ENCODE data around the gene TIGD1.

The TIGD1 gene

GRCh38 chr2:232538671-232539070 is 11.7 kb downstream of the TIGD1 start:
- TF ChIP-seq ZC3H10 (CRISPR knock-in tag; IDR thresholded peaks at IDR 0.05) = no peak
- TF ChIP-seq TCF4 (CRISPR knock-in tag; IDR thresholded peaks at IDR 0.05; ENCODE audit: borderline replicate concordance) = no peak
- no peak for TF ChIP-seq ZNF70 (CRISPR knock-in tag; IDR thresholded peaks at IDR 0.05)
- no peak for TF ChIP-seq SNAI2 (CRISPR knock-in tag; IDR thresholded peaks at IDR 0.05)
- no peak for TF ChIP-seq ZFP3 (CRISPR knock-in tag; IDR thresholded peaks at IDR 0.05)
- TF ChIP-seq RARB (CRISPR knock-in tag; IDR thresholded peaks at IDR 0.05) = no peak
- TF ChIP-seq CSRNP3 (CRISPR knock-in tag; IDR thresholded peaks at IDR 0.05) = no peak
- no peak for TF ChIP-seq BACH2 (CRISPR knock-in tag; IDR thresholded peaks at IDR 0.05; ENCODE audit: borderline replicate concordance)
- TF ChIP-seq ARNTL (CRISPR knock-in tag; IDR thresholded peaks at IDR 0.05; ENCODE audit: borderline replicate concordance, low read depth) = no peak
- TF ChIP-seq ZNF565 (CRISPR knock-in tag; conservative IDR thresholded peaks at IDR 0.05; ENCODE audit: low read depth) = no peak
- TF ChIP-seq ZFP30 (CRISPR knock-in tag; IDR thresholded peaks at IDR 0.05) = no peak
- no peak for TF ChIP-seq CREB5 (CRISPR knock-in tag; IDR thresholded peaks at IDR 0.05; ENCODE audit: low read depth)
- TF ChIP-seq ZNF8 (CRISPR knock-in tag; IDR thresholded peaks at IDR 0.05) = no peak
- TF ChIP-seq TOX (CRISPR knock-in tag; IDR thresholded peaks at IDR 0.05; ENCODE audit: borderline replicate concordance) = no peak
- no peak for TF ChIP-seq CSDC2 (CRISPR knock-in tag; IDR thresholded peaks at IDR 0.05)
- no peak for TF ChIP-seq ISL1 (CRISPR knock-in tag; IDR thresholded peaks at IDR 0.05)
- no peak for TF ChIP-seq ESRRG (CRISPR knock-in tag; IDR thresholded peaks at IDR 0.05)
- ATAC-seq = no peak

- TF ChIP-seq BACH2 (CRISPR knock-in tag; IDR thresholded peaks at IDR 0.05; ENCODE audit: borderline replicate concordance) (no peak), RARB (CRISPR knock-in tag; IDR thresholded peaks at IDR 0.05) (no peak), PATZ1 (CRISPR knock-in tag; IDR thresholded peaks at IDR 0.05; ENCODE audit: borderline replicate concordance) (no peak), ISL1 (CRISPR knock-in tag; IDR thresholded peaks at IDR 0.05) (no peak), OSR1 (CRISPR knock-in tag; IDR thresholded peaks at IDR 0.05) (no peak), TCF4 (CRISPR knock-in tag; IDR thresholded peaks at IDR 0.05; ENCODE audit: borderline replicate concordance) (no peak)
- ATAC-seq = no peak
Observed at GRCh38 chr2:232537499-232537898, 12.9 kb downstream of the TIGD1 start.

- ATAC-seq = no peak
Observed at GRCh38 chr2:232537079-232537478, 13.3 kb downstream of the TIGD1 start.

GRCh38 chr2:232535761-232536530 is 14.4 kb downstream of the TIGD1 start:
- ATAC-seq = no peak
- TF ChIP-seq PPARA (CRISPR knock-in tag; IDR thresholded peaks at IDR 0.05; ENCODE audit: borderline replicate concordance) (no peak), PATZ1 (CRISPR knock-in tag; IDR thresholded peaks at IDR 0.05; ENCODE audit: borderline replicate concordance) (no peak), CSDC2 (CRISPR knock-in tag; IDR thresholded peaks at IDR 0.05) (no peak), GLIS3 (CRISPR knock-in tag; IDR thresholded peaks at IDR 0.05) (no peak), ISL1 (CRISPR knock-in tag; IDR thresholded peaks at IDR 0.05) (no peak), RARB (CRISPR knock-in tag; IDR thresholded peaks at IDR 0.05) (no peak), TCF4 (CRISPR knock-in tag; IDR thresholded peaks at IDR 0.05; ENCODE audit: borderline replicate concordance) (no peak), ZFP3 (CRISPR knock-in tag; IDR thresholded peaks at IDR 0.05) (no peak), BACH2 (CRISPR knock-in tag; IDR thresholded peaks at IDR 0.05; ENCODE audit: borderline replicate concordance) (no peak), ARNTL (CRISPR knock-in tag; IDR thresholded peaks at IDR 0.05; ENCODE audit: borderline replicate concordance, low read depth) (no peak), ZNF8 (CRISPR knock-in tag; IDR thresholded peaks at IDR 0.05) (no peak)

More at GRCh38 chr2:232537079-232537478, 13.3 kb downstream of the TIGD1 start:
- TF ChIP-seq ZNF565 (CRISPR knock-in tag; conservative IDR thresholded peaks at IDR 0.05; ENCODE audit: low read depth) = no peak
- TF ChIP-seq PATZ1 (CRISPR knock-in tag; IDR thresholded peaks at IDR 0.05; ENCODE audit: borderline replicate concordance) = no peak
- no peak for TF ChIP-seq GLIS3 (CRISPR knock-in tag; IDR thresholded peaks at IDR 0.05)

Measured in SK-N-SH treated with all-trans-retinoic acid at 6 μM for 48 hours (cell line).